ENCODE results near the gene JAM3. TPM values are rescaled to one million over a fixed set of nuclear protein-coding genes. Genes with fewer than 3 reads are reported as not detected.
A peak's percentile ranks its signal among the peaks of the same experiment; 100 is the strongest.
"Not testable (repeated sequence)": the region's sequence is repeated elsewhere in the genome, so short reads cannot be mapped to it uniquely, and the experiment has no call there.

JAM3 gene
- polyA plus RNA-seq, 1 donor = 121 TPM

DNA sequence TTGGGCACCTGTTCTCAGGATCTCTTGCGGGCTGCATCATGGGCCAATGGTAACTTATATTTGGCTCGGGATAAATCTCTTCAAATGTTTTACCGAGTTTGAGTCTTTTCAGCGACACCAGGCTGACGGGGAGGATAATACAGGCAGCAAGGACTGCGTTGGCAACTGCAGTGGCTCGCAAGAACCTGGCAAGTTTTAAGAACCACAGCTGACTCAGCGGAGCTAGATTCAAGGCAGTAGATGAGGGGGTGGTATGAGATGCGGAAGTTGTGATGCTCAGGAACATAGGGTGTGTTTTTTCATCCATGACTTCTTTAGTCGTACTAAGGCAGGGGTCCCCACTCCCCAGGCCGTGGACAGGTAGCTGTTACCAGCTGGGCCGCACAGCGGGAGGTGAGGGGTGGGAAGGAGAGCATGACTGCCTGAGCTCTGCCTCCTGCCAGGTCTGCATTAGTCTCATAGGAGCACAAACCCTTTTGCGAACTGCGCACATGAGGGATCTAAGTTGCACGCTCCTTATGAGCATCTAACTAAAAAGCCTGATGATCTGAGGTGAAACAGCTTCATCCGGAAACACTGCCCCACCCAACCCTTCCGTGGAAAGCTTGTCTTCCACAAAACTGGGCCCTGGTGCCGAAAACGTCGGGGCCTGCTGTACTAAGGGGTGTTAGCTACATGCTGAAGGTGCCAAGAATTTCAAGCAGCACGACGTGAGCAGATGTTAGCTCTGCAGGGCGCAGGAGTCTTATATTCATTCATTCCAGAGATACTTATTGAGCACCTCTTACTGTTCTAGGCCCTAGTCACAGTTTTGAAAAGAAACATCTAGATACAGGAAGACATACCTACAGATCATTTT lies 6.4 kb upstream of the JAM3 start:
- no peak for DNase-seq

DNA sequence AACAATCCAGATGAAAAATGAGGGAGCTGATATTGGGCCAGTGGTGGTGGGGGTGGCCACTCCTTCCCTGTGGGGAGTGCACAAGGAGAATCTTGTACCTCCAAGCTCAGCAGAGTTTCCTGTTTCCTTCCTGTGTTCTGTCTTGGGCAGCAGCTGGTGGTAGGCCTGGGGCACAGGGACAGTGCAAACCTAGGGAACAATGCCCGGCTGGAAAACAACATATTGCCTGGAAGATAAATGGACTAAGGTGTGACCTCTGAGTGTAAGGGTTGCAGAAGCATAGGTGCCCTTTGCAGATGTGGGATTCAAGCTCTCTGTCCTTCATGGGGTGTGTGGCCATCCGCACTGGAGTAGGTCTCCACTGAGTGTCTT lies 5.8 kb upstream of the JAM3 start:
- DNase-seq = no peak

DNA sequence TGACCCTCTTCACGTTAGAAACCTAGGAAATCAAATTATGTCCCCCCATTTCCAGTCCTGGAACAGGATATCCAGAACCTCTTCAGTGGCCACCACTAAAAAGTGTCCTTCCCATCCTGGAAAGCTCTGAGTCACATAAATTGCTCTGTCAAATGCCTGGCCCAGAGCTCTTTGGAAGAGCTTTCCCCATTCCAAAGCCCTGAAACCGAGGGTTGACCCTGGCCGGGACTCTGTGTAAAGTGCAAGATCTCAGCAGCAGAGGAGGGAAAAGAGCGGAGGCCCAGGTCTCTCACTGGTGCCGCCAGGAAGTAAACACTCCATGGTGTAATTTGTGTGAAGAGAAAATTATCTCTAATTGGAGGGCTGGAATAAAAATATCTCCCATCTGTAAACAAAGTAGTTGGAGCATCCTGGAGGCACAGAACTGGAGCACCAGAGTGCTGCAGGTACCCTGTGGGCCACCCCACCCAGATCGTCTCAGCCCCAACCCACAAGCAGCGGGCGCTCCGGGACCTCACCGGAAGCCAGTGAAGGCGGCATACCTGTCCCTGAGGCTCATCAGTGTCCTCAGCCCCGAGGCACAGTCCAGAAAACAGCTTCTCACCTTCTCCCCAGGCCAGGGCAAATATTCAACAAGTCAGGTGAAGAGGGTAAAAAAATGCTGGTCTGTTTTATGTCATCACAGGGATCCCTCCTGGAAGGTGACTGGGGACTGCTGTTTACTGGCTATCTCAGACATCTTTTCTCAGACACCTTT lies 4.7 kb upstream of the JAM3 start:
- DNase-seq = no peak

DNA sequence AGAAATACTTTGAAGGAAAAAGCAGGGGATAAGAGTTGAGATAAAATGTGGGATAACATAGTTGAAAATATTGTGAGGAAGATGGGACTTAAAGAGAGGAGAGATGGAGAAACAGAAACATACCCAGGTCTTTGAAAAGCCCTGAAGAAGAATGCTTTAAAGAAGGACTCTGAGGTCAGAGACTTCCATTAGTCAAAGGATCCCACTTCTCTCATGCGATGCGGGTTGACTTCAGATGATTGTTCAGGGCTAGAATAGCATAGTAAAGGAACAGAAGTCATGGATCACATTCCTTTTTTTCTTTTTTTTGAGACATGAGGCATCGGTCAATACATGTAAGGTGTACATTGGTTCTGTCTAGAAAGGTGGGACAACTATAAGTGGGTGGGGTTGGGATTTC lies 3.5 kb upstream of the JAM3 start:
- no peak for DNase-seq

DNA sequence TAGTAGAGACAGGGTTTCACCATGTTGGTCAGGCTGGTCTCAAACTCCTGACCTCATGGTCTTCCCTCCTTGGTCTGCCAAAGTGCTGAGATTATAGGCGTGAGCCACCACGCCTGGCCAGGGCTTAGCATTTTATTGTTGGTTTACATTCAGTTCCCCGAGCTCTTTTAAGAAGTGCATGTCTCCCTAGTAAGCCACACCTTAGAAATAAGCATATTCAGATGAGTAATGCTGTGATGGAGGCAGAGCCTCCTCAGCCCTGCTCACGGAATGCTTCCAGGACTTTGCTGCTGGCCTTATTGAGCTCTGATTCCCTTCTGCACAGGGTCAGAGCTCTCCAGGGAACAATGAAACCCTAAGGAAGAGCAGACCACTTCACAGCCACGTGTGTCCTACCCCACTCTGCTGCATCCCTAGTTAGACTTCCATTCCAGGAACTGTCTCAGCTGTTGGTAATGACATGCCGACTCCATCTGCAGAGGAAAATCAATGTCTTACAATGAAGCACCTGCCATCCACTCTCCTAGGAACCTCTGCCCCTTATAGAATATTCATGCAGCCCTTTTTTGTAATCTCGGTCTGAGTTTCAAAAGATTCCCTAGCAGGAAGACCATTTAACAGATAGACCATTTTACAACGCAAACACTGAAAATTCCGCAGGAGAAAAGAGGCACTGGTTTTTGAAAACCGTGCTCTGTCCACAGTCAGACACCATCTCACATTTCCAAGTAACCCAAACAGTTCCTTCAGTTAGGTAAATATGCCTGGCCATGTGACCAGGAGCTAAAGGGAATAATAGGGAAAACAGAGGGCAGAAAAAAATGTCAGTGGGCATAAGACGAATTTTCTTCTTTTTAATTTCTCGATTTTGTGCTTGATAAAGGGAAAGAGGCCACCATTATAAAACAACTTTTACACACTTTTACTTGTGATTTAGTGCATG lies 1.7 kb upstream of the JAM3 start:
- no peak for DNase-seq

DNA sequence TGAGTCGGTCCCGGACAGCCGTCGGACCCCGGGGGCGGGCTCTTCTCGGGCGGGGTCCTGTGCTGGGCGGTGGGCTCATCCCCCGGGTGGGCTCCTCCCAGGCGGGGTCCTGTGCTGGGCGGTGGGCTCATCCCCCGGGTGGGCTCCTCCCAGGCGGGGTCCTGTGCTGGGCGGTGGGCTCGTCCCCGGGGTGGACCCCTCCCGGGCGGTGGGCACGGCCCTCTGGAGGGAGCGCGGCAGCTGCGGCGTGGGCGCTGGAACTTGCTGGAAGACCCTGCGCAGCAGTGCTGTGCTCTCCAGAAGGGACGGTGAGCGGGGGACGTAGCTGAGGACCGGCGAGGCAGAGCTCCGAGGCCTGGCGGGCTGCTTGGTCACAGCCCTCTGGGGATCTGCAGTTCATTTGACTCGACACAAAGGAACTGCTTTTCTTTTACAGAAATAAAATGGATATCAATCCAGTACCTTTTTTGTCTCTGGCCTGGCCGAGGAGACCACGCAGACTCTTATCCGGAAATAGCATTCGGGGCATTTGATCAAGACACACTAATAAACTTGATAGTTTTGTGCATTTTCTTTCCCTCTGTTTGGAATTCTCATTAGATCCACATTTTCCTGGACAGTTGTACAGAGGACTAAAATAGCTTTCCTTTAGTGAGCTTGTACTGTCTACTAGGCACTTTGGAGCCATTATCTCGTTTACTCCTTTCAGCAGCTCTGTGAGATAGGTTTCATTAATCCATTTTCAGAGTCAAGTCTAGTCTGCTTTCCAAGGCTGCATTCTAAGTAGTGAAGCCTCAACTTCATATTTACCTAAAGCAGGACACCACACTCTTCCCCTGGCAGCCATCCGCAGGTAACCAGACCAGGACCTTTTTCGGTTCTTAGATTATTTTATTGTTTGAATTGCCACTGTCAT lies 812 bp downstream of the JAM3 start:
- DNase-seq = peak; percentile 54

DNA sequence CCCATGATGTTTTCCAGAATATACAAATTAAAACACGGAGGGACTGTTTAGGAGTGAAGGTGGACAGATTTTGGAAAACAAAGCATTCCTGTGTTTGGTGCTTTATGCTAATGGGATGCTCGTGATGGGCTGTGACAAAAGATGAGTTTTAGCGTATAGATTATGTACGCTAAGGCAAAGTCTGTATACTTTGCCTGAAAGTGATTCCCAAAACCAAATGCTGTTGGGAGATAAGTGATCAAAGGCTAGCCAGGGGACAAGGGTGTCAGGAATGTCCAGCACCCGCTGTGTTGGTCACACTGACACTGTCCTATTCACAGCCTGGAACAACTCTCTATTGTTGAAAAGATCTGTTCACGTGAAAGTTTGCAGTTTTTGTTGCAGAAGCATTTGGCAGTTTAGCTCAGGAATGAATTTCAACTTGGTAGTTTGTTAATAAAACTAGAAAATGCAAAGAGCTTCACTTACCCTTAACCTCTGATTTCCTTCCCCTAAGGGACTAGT lies 1.5 kb downstream of the JAM3 start:
- DNase-seq = no peak

DNA sequence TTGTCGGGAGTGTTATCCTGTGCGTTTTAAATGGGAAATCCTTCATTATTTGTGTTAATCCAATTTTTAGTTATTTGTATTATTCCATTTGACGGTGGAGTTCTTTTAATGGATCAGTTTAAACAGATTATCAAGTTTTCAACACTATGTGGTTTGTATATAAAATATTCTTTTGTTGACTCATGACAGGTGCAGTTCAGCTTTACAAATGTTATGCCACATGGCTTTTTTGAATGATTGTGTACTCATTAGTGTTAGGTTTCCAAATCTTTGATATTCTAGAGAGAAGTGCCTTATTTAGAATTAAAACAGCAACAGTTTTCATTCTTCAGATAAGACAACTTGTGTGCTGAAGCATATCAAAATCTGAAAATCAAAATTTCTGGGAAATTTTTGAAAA lies 2.4 kb downstream of the JAM3 start:
- no peak for DNase-seq

DNA sequence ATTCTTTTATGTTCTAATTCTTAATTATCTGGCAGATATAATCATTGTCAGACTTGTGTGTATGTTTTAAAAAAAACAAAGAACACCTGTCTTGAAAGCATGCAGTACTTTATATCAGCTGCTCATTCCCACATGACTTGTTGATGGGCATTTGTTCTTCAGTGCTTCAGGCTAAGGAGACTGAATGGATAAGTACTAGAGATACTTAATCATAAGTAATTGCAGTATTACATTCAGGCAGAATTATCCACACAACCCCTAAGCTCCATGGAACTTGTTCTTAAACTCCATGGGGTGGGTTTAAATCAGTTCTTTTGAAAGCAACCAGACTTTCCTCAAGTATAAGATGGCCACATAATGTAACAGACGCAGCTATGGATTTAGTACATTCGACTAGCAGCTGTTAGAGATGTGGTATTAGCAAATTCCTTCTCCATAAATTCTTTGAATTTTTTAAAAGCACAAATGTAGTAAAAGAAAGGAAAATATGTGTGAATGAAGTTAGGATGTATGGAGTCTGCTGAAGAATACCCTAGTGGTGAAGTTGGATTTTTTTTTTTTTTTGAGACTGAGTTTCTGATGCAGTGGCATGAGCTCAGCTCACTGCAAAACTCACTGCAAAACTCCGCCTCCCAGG lies 3.0 kb downstream of the JAM3 start:
- DNase-seq = no peak

DNA sequence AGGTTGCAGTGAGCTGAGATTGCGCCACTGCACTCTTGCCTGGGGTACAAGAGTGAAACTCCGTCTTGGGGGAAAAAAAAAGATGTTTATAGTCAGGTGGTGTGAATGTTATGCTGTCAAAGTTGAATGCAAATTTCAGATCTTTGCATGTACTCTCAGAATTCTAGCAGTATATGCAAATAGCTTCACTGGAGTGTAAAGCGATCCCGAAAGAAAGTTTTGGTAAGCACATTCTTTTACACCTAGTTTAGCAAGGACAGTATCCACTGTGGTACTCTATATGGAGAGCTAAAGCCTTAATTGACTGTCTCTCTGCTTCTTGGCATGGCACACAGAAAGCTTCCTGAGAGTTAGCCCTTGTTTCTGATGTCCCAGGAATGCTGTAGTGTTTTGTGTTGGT lies 4.0 kb downstream of the JAM3 start:
- DNase-seq = no peak

DNA sequence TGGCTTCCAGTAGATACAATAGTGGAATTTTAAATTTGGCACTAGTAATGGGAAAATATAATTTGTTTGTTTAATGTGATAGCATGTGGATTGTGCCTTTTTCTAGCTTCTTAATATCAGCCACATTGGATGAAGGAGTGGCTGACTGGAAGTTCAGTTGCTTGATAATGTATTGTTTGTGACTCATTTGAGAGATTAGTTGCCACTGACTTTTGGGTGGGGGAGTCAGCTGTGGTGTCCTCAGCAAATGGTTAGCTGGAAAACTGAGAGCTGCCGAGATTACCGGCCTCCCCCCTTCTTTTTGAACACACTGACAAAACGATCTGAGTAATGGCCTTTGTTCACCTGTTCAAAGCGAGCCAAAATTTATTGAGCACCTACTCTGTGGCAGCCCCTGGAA lies 5.5 kb downstream of the JAM3 start:
- DNase-seq = no peak

DNA sequence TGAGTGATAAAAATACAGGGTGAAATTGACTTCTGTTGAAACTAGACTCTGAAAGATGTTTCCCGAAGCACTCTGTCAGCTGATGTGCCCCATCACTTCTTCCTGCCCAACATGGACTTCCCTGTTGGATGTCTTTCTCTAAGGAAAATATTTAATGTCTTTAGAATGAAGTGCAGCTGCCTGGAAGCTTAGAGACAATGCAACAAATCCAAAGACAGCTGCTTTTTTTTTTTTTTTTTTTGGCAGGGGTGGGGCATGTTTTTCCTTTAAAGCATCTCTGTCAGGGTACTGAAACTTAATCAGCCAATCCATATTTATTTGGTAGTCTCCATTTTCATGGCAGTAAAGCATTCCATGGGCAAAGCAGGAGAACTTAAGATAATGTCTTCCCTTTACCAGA lies 5.9 kb downstream of the JAM3 start:
- no peak for DNase-seq

DNA sequence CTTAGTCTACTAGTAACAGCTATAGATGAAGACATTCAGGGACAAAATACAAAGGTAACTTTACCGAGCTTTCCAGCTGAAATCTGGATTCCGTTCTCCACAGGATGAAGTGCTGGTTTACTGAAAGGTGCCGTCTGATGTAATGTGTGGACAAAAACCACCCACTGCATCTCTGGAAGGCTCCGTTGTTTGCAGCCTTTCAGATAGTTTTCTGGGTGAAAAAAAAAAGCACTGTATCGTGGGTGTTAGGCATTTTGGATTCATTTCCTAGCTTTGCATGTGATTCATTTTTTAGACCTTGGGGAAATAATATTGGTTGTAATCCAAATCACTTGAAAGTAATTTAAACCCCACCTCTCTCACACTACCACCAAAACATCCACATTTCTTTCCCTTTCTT lies 10.4 kb downstream of the JAM3 start:
- no peak for DNase-seq

DNA sequence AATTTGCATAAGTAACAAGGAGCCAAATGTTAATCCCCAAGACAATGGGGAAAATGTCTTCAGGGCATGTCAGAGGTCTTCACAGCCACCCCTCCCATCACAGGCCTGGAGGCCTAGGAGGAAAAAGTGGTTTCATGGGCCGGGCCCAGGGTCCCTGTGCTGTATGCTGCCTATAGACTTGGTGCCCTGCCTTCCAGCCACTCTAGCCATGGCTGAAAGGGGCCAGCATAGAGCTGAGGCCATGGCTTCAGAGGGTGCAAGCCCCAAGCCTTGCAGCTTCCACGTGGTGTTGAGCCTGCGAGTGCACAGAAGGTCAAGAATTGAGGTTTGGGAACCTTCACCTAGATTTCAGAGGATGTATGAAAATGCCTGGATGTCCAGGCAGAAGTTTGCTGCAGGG lies 12.4 kb downstream of the JAM3 start:
- DNase-seq = not testable (repeated sequence)

DNA sequence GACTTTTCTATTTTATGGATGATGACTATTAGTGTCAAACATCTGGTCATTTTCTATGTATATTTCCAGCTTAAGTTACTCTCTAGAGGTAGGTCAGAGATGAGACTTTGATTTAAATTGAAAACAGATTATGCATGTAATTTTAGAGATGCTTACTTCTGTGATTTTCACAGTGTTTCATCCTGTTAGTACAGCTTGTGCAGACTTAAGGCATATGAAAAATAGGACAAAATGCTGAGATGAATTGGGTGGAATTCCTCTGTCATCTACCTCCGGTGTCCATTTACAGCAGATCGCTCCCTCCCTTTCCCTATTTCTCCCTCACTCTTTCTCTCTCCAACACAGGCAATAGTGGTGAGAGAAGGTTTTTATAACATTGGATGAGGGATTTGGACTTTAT lies 14.1 kb downstream of the JAM3 start:
- DNase-seq = no peak

DNA sequence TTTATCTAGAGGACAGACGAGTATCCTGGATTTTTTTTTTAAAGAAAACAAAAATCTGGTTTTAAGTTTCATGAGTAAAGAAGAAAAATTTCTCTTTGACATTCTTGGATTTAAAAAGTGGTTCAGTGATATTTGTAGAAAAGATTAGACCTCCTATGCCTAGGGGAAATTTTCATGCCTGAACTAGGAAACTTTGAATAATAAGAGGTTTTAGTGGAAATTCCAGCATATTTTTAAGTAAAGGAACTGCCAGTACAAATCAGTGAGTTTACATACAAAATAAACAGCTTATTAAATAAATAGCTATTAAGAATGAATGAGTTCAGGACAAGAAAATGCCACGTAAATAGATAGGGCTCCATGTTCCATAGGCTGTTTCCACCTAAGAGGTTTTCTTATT lies 17.5 kb downstream of the JAM3 start:
- DNase-seq = no peak

DNA sequence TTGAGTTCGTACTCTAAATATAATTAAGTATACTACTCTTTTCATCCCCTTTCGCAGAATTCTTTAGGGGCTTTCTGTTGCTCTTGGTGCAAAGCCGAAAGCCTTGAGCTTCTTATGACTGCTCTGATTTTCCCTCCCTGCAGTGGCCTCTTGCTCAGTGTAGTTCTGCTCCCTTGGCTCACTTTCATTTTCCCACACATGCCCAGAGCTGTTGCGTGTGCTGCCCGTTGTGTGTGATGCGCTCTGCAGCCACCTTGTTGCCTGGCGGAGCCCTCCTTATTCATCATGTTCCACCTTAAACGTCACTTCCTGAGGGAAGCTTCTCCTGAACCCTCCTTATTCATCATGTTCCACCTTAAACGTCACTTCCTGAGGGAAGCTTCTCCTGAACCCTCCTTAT lies 23.1 kb downstream of the JAM3 start:
- not testable (repeated sequence) for DNase-seq

DNA sequence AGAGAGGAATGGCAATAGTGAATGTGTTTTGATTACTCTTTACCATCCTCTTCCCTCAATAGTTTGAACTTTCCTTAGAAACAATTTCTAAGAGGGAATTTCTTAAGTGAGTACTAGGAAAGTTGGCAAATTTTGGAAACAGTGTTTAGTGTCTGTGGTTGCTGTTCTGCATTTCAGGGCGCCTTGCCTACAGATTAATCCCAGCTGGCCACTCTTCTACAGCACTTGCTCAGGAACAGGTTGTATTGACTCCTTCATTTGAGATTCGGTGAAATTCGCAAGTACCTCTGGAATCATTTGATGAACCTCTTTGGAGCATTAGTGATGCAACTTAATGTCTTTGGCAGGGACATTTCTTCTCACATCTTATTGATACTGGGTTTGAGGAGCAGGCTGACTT lies 28.3 kb downstream of the JAM3 start:
- DNase-seq = no peak

DNA sequence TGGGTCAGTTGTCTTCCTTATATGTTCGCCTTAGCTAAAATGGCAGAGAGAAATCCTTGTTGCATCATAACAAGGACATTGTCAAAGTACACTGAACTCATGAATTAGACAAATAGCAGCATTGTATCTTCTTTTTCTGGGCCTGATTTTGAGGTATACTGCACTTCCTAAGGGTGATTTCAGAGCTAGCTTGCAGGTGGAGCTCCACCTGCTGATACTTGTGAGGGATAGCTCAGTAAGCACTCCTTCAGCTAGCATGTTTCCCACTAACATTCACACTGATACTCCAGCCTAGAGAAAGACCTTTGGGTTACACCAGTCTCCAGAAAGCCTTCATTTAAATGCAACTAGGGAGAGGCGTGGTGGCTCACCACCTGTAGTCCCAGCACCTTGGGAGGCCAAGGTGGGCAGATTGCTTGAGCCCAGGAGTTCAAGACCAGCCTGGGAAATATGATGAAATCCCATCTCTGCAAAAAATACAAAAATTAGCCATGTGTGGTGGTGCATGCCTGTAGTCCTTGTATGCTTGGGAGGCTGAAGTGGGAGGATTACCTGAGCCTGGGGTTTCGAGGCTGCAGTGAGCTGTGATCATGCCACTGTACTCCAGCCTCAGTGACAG lies 29.8 kb downstream of the JAM3 start:
- DNase-seq = no peak

DNA sequence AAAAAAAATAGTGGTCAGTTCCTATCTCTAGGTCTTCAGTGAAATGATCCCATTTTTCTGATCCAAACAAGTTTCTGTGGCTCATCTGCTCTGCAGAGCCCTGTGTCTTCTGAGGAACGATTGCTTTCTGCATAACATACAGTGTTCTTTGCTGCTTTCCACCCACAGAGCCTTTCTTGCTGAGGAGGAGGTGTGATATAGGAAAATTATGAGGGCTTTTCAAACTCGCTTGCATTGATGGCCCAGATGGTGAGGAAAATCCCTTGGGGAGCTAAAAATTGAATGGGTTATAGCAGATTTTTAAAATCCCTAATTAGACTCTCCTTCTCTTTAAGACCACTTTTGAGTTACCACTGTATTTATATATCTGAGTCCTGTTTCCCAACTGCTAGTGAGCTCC lies 31.3 kb downstream of the JAM3 start:
- DNase-seq = no peak

DNA sequence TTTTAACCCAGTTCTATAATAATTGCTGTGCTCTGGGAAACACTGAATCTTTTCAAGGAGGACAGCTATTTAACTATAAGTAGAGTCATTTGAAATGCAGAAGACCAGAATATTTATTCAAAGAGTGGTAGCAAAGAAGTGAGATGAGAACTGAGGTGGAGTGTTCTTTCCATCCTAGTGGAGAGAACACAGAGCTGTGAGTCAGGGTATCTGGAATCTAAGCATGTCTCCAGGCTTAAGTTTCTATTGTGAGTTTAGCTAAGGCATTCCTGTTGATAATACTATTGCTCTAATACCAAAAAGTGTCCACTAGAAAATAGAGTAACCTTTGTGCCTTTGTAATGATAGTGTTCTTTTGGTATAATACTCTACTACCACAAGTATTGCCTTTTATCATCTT lies 32.4 kb downstream of the JAM3 start:
- no peak for DNase-seq
